ENCODE measurements around the gene NDNF.
A peak's percentile ranks its signal among the peaks of the same experiment; 100 is the strongest.

The NDNF gene

GRCh38 chr4:121072224-121073003, at the start of gene NDNF:
Gene NDNF (minus strand): TSS chr4:121072535. CDS start chr4:121045837, 26,698 bp downstream.
- no peaks in the 10 kb centered on the region for H3K36me3 Mint-ChIP-seq (ENCODE audit: low read depth)
- peak within 1 kb of the TSS; percentile 76 for H3K4me3 Mint-ChIP-seq
- peaks cover 31% of the 10 kb centered on the region for H3K4me1 Mint-ChIP-seq
- peak; percentile 57 for DNase-seq
- peak; percentile 58 for ATAC-seq
- H3K9me3 Mint-ChIP-seq = no peaks in the 10 kb centered on the region
- peaks cover 63% of the 10 kb centered on the region for H3K27me3 Mint-ChIP-seq
- peak within 1 kb of the TSS; percentile 49 for H3K27ac Mint-ChIP-seq

- no peaks in the 10 kb centered on the region for H3K36me3 Mint-ChIP-seq (ENCODE audit: low read depth)
- H3K4me3 Mint-ChIP-seq = no peak overlapping the region
- H3K4me1 Mint-ChIP-seq = peaks cover 10% of the 10 kb centered on the region
- no peaks in the 10 kb centered on the region for H3K27me3 Mint-ChIP-seq
- ATAC-seq (no peak), DNase-seq (no peak)
- H3K27ac Mint-ChIP-seq = no peak overlapping the region
- H3K9me3 Mint-ChIP-seq = no peaks in the 10 kb centered on the region
Observed at GRCh38 chr4:121119715-121120114, 47.4 kb upstream of the NDNF start.

- no peaks in the 10 kb centered on the region for H3K36me3 Mint-ChIP-seq (ENCODE audit: low read depth)
- H3K4me1 Mint-ChIP-seq = peaks cover 21% of the 10 kb centered on the region
- no peaks in the 10 kb centered on the region for H3K9me3 Mint-ChIP-seq
- ATAC-seq (no peak), DNase-seq (no peak)
- H3K27ac Mint-ChIP-seq = no peak overlapping the region
- no peak overlapping the region for H3K4me3 Mint-ChIP-seq
- no peaks in the 10 kb centered on the region for H3K27me3 Mint-ChIP-seq
Observed at GRCh38 chr4:121118344-121118743, 46.0 kb upstream of the NDNF start.

- H3K9me3 Mint-ChIP-seq = no peaks in the 10 kb centered on the region
- H3K27me3 Mint-ChIP-seq = no peaks in the 10 kb centered on the region
- no peak overlapping the region for H3K4me3 Mint-ChIP-seq
- peak; percentile 91 for ATAC-seq
- H3K4me1 Mint-ChIP-seq = peaks cover 28% of the 10 kb centered on the region
- H3K27ac Mint-ChIP-seq = no peak overlapping the region
- DNase-seq = no peak
- H3K36me3 Mint-ChIP-seq (ENCODE audit: low read depth) = no peaks in the 10 kb centered on the region
Observed at GRCh38 chr4:121114756-121115155, 42.4 kb upstream of the NDNF start.

GRCh38 chr4:121112530-121112929, 40.2 kb upstream of the NDNF start:
- no peaks in the 10 kb centered on the region for H3K36me3 Mint-ChIP-seq (ENCODE audit: low read depth)
- H3K4me1 Mint-ChIP-seq = peaks cover 23% of the 10 kb centered on the region
- no peaks in the 10 kb centered on the region for H3K9me3 Mint-ChIP-seq
- H3K27me3 Mint-ChIP-seq = no peaks in the 10 kb centered on the region
- H3K4me3 Mint-ChIP-seq = no peak overlapping the region
- no peak overlapping the region for H3K27ac Mint-ChIP-seq
- ATAC-seq (no peak), DNase-seq (no peak)

GRCh38 chr4:121108557-121108956, 36.2 kb upstream of the NDNF start:
- Mint-ChIP-seq H3K36me3 (ENCODE audit: low read depth) (no peaks in the 10 kb centered on the region), H3K9me3 (peaks cover 3% of the 10 kb centered on the region), H3K4me1 (peaks cover 11% of the 10 kb centered on the region), H3K27me3 (no peaks in the 10 kb centered on the region), H3K4me3 (no peak overlapping the region), H3K27ac (no peak overlapping the region)
- DNase-seq = no peak
- no peak for ATAC-seq

GRCh38 chr4:121107507-121107906, 35.2 kb upstream of the NDNF start:
- no peak overlapping the region for H3K4me3 Mint-ChIP-seq
- H3K9me3 Mint-ChIP-seq = peaks cover 3% of the 10 kb centered on the region

GRCh38 chr4:121100093-121100775, 27.9 kb upstream of the NDNF start:
- Mint-ChIP-seq H3K27ac (no peak overlapping the region), H3K27me3 (no peaks in the 10 kb centered on the region), H3K9me3 (no peaks in the 10 kb centered on the region), H3K4me1 (no peaks in the 10 kb centered on the region), H3K36me3 (ENCODE audit: low read depth) (no peaks in the 10 kb centered on the region), H3K4me3 (no peak overlapping the region)
- DNase-seq (no peak), ATAC-seq (no peak)

More at GRCh38 chr4:121107507-121107906, 35.2 kb upstream of the NDNF start:
- ATAC-seq (no peak), DNase-seq (no peak)
- H3K27me3 Mint-ChIP-seq = no peaks in the 10 kb centered on the region
- H3K27ac Mint-ChIP-seq = no peak overlapping the region
- no peaks in the 10 kb centered on the region for H3K36me3 Mint-ChIP-seq (ENCODE audit: low read depth)
- H3K4me1 Mint-ChIP-seq = peaks cover 2% of the 10 kb centered on the region

- Mint-ChIP-seq H3K9me3 (no peaks in the 10 kb centered on the region), H3K27me3 (no peaks in the 10 kb centered on the region), H3K4me3 (no peak overlapping the region), H3K27ac (no peak overlapping the region), H3K4me1 (no peaks in the 10 kb centered on the region), H3K36me3 (ENCODE audit: low read depth) (no peaks in the 10 kb centered on the region)
- DNase-seq (no peak), ATAC-seq (no peak)
Observed at GRCh38 chr4:121098266-121098665, 25.9 kb upstream of the NDNF start.

- no peak overlapping the region for H3K4me3 Mint-ChIP-seq
Observed at GRCh38 chr4:121096629-121097028, 24.3 kb upstream of the NDNF start.

GRCh38 chr4:121096191-121096590, 23.9 kb upstream of the NDNF start:
- Mint-ChIP-seq H3K27ac (no peak overlapping the region), H3K36me3 (ENCODE audit: low read depth) (no peaks in the 10 kb centered on the region), H3K4me1 (peaks cover 4% of the 10 kb centered on the region), H3K9me3 (no peaks in the 10 kb centered on the region), H3K4me3 (no peak overlapping the region), H3K27me3 (no peaks in the 10 kb centered on the region)
- DNase-seq (no peak), ATAC-seq (no peak)

More at GRCh38 chr4:121096629-121097028, 24.3 kb upstream of the NDNF start:
- DNase-seq (no peak), ATAC-seq (no peak)
- Mint-ChIP-seq H3K27me3 (no peaks in the 10 kb centered on the region), H3K36me3 (ENCODE audit: low read depth) (no peaks in the 10 kb centered on the region), H3K4me1 (peaks cover 3% of the 10 kb centered on the region), H3K9me3 (no peaks in the 10 kb centered on the region), H3K27ac (no peak overlapping the region)

- no peaks in the 10 kb centered on the region for H3K9me3 Mint-ChIP-seq
- H3K27me3 Mint-ChIP-seq = no peaks in the 10 kb centered on the region
- H3K4me3 Mint-ChIP-seq = no peak overlapping the region
- peaks cover 4% of the 10 kb centered on the region for H3K4me1 Mint-ChIP-seq
- no peak overlapping the region for H3K27ac Mint-ChIP-seq
- ATAC-seq (no peak), DNase-seq (no peak)
- no peaks in the 10 kb centered on the region for H3K36me3 Mint-ChIP-seq (ENCODE audit: low read depth)
Observed at GRCh38 chr4:121094297-121094966, 22.1 kb upstream of the NDNF start.

GRCh38 chr4:121093261-121093660, 20.9 kb upstream of the NDNF start:
- no peak overlapping the region for H3K4me3 Mint-ChIP-seq
- H3K36me3 Mint-ChIP-seq (ENCODE audit: low read depth) = no peaks in the 10 kb centered on the region
- no peaks in the 10 kb centered on the region for H3K27me3 Mint-ChIP-seq
- no peak for ATAC-seq
- no peak for DNase-seq
- no peaks in the 10 kb centered on the region for H3K9me3 Mint-ChIP-seq
- no peak overlapping the region for H3K27ac Mint-ChIP-seq
- H3K4me1 Mint-ChIP-seq = peaks cover 4% of the 10 kb centered on the region

- no peak for DNase-seq
- Mint-ChIP-seq H3K27ac (no peak overlapping the region), H3K4me1 (peaks cover 4% of the 10 kb centered on the region), H3K27me3 (no peaks in the 10 kb centered on the region), H3K4me3 (no peak overlapping the region), H3K9me3 (no peaks in the 10 kb centered on the region), H3K36me3 (ENCODE audit: low read depth) (no peaks in the 10 kb centered on the region)
- peak; percentile 85 for ATAC-seq
Observed at GRCh38 chr4:121091941-121092340, 19.6 kb upstream of the NDNF start.

- DNase-seq (no peak), ATAC-seq (no peak)
- Mint-ChIP-seq H3K36me3 (ENCODE audit: low read depth) (no peaks in the 10 kb centered on the region), H3K9me3 (no peaks in the 10 kb centered on the region), H3K4me1 (peaks cover 4% of the 10 kb centered on the region), H3K4me3 (no peak overlapping the region), H3K27me3 (no peaks in the 10 kb centered on the region), H3K27ac (no peak overlapping the region)
Observed at GRCh38 chr4:121088867-121089266, 16.5 kb upstream of the NDNF start.

All from activated naive CD8-positive, alpha-beta T cell treated with anti-CD3 and anti-CD28 coated beads, Interleukin-2, amount 50 U/mL, for 24 hours (primary cell).